ENCODE data around the gene CAPNS2.

The CAPNS2 gene

GRCh38 chr16:55563797-55564196, 2.7 kb upstream of the CAPNS2 start:
- H4K20me1 ChIP-seq = no peaks in the 10 kb centered on the region
- H3K27me3 ChIP-seq = no peaks in the 10 kb centered on the region
- H3K4me3 ChIP-seq = no peak overlapping the region
- H3K9ac ChIP-seq = no peak overlapping the region
- H3K4me1 ChIP-seq = peaks cover 6% of the 10 kb centered on the region
- no peak for TF ChIP-seq Cebpa-rat (IDR thresholded peaks at IDR 0.05)
- no peak overlapping the region for H3K27ac ChIP-seq
- no peaks in the 10 kb centered on the region for H3K36me3 ChIP-seq
- H3K9me3 ChIP-seq = no peaks in the 10 kb centered on the region
- no peak overlapping the region for H3K4me2 ChIP-seq

- no peak overlapping the region for H3K4me2 ChIP-seq
- H3K9me3 ChIP-seq = no peaks in the 10 kb centered on the region
- H3K27ac ChIP-seq = no peak overlapping the region
- H4K20me1 ChIP-seq = no peaks in the 10 kb centered on the region
- H3K36me3 ChIP-seq = no peaks in the 10 kb centered on the region
- H3K4me1 ChIP-seq = peaks cover 11% of the 10 kb centered on the region
- no peak for TF ChIP-seq Cebpa-rat (IDR thresholded peaks at IDR 0.05)
- H3K4me3 ChIP-seq = no peak overlapping the region
- no peaks in the 10 kb centered on the region for H3K27me3 ChIP-seq
- no peak overlapping the region for H3K9ac ChIP-seq
Observed at GRCh38 chr16:55565086-55565485, 1.4 kb upstream of the CAPNS2 start.

GRCh38 chr16:55567382-55567781, 898 bp downstream of the CAPNS2 start:
- no peak for TF ChIP-seq Cebpa-rat (IDR thresholded peaks at IDR 0.05)

GRCh38 chr16:55568207-55568606, 1.7 kb downstream of the CAPNS2 start:
- no peak overlapping the region for H3K9ac ChIP-seq

More at GRCh38 chr16:55567382-55567781, 898 bp downstream of the CAPNS2 start:
- Histone ChIP-seq H4K20me1 (no peaks in the 10 kb centered on the region), H3K27me3 (no peaks in the 10 kb centered on the region), H3K27ac (no peak overlapping the region), H3K9me3 (no peaks in the 10 kb centered on the region), H3K4me2 (no peak overlapping the region), H3K9ac (no peak overlapping the region), H3K4me3 (no peak overlapping the region), H3K36me3 (no peaks in the 10 kb centered on the region), H3K4me1 (peaks cover 11% of the 10 kb centered on the region)

GRCh38 chr16:55569025-55569424, 2.5 kb downstream of the CAPNS2 start:
- TF ChIP-seq Cebpa-rat (IDR thresholded peaks at IDR 0.05) = no peak
- no peak overlapping the region for H3K27ac ChIP-seq
- H3K9ac ChIP-seq = no peak overlapping the region
- peak overlapping the region; percentile 47 for H3K4me2 ChIP-seq
- H3K9me3 ChIP-seq = no peaks in the 10 kb centered on the region
- no peaks in the 10 kb centered on the region for H3K27me3 ChIP-seq
- no peaks in the 10 kb centered on the region for H3K36me3 ChIP-seq
- no peak overlapping the region for H3K4me3 ChIP-seq
- H3K4me1 ChIP-seq = peaks cover 11% of the 10 kb centered on the region
- H4K20me1 ChIP-seq = no peaks in the 10 kb centered on the region

More at GRCh38 chr16:55568207-55568606, 1.7 kb downstream of the CAPNS2 start:
- TF ChIP-seq Cebpa-rat (IDR thresholded peaks at IDR 0.05) = no peak
- Histone ChIP-seq H3K36me3 (no peaks in the 10 kb centered on the region), H3K4me3 (no peak overlapping the region), H3K4me2 (no peak overlapping the region; the same call in 1 of the 2 replicates), H3K9me3 (no peaks in the 10 kb centered on the region), H3K27me3 (no peaks in the 10 kb centered on the region), H3K27ac (no peak overlapping the region), H4K20me1 (no peaks in the 10 kb centered on the region), H3K4me1 (peaks cover 11% of the 10 kb centered on the region)

GRCh38 chr16:55570159-55570558, 3.7 kb downstream of the CAPNS2 start:
- TF ChIP-seq Cebpa-rat (IDR thresholded peaks at IDR 0.05) = no peak

GRCh38 chr16:55571191-55571897, 4.9 kb downstream of the CAPNS2 start:
- Histone ChIP-seq H3K27ac (no peak overlapping the region), H3K4me1 (peaks cover 22% of the 10 kb centered on the region), H3K9ac (no peak overlapping the region), H3K36me3 (no peaks in the 10 kb centered on the region), H4K20me1 (no peaks in the 10 kb centered on the region), H3K4me2 (no peak overlapping the region), H3K27me3 (no peaks in the 10 kb centered on the region), H3K4me3 (no peak overlapping the region), H3K9me3 (no peaks in the 10 kb centered on the region)
- TF ChIP-seq Cebpa-rat (IDR thresholded peaks at IDR 0.05) = peak; percentile 27; the same call in 1 of the 2 replicates

More at GRCh38 chr16:55570159-55570558, 3.7 kb downstream of the CAPNS2 start:
- Histone ChIP-seq H3K4me3 (no peak overlapping the region), H3K27ac (no peak overlapping the region), H3K9ac (no peak overlapping the region), H3K4me2 (no peak overlapping the region), H3K36me3 (no peaks in the 10 kb centered on the region), H3K27me3 (no peaks in the 10 kb centered on the region), H4K20me1 (no peaks in the 10 kb centered on the region), H3K9me3 (no peaks in the 10 kb centered on the region), H3K4me1 (peaks cover 19% of the 10 kb centered on the region)

GRCh38 chr16:55572439-55572838, 6.0 kb downstream of the CAPNS2 start:
- H3K27ac ChIP-seq = no peak overlapping the region
- no peak overlapping the region for H3K9ac ChIP-seq
- no peaks in the 10 kb centered on the region for H3K9me3 ChIP-seq
- H3K36me3 ChIP-seq = no peaks in the 10 kb centered on the region
- TF ChIP-seq Cebpa-rat (IDR thresholded peaks at IDR 0.05) = no peak
- H3K4me1 ChIP-seq = peaks cover 22% of the 10 kb centered on the region
- H3K27me3 ChIP-seq = no peaks in the 10 kb centered on the region
- no peak overlapping the region for H3K4me2 ChIP-seq
- no peaks in the 10 kb centered on the region for H4K20me1 ChIP-seq
- H3K4me3 ChIP-seq = no peak overlapping the region

GRCh38 chr16:55574811-55575210, 8.3 kb downstream of the CAPNS2 start:
- Histone ChIP-seq H3K4me2 (peak overlapping the region; percentile 25; the same call in 1 of the 2 replicates), H3K27ac (no peak overlapping the region)
- TF ChIP-seq Cebpa-rat (IDR thresholded peaks at IDR 0.05) = no peak

GRCh38 chr16:55575496-55575895, 9.0 kb downstream of the CAPNS2 start:
- H3K4me3 ChIP-seq = no peak overlapping the region
- H3K9me3 ChIP-seq = no peaks in the 10 kb centered on the region
- peaks cover 11% of the 10 kb centered on the region; the same call in 1 of the 2 replicates for H3K4me1 ChIP-seq
- H3K9ac ChIP-seq = no peak overlapping the region
- no peak for TF ChIP-seq Cebpa-rat (IDR thresholded peaks at IDR 0.05)
- H3K27ac ChIP-seq = no peak overlapping the region
- H4K20me1 ChIP-seq = no peaks in the 10 kb centered on the region
- H3K27me3 ChIP-seq = no peaks in the 10 kb centered on the region
- H3K4me2 ChIP-seq = peak overlapping the region; percentile 25; the same call in 1 of the 2 replicates
- H3K36me3 ChIP-seq = no peaks in the 10 kb centered on the region

More at GRCh38 chr16:55574811-55575210, 8.3 kb downstream of the CAPNS2 start:
- Histone ChIP-seq H3K4me3 (no peak overlapping the region), H4K20me1 (no peaks in the 10 kb centered on the region), H3K9ac (no peak overlapping the region), H3K36me3 (no peaks in the 10 kb centered on the region), H3K9me3 (no peaks in the 10 kb centered on the region), H3K27me3 (no peaks in the 10 kb centered on the region), H3K4me1 (peaks cover 11% of the 10 kb centered on the region; the same call in 1 of the 2 replicates)
